Body of pancreas (tissue), 4 donors: ENCODE data around the gene TMEM101.

Experiments used
- POLR2A ChIP-seq, 3 donors: fragments of 450-650 bp; IDR thresholded peaks; one replicate each; pipeline ENCODE4 v1.6.1; 2016; ENCODE audit warnings: antibody characterized with exemption in 3 of 3, mild to moderate bottlenecking in 2 of 3
- TF ChIP-seq, protein P1 (sequence below), 7 experiments: fragments of 450-650 bp in 4 of 7; fragments of 200-600 bp in 3 of 7; sonication (generic) in 3 of 7; IDR thresholded peaks; one replicate each; pipeline ENCODE4 v1.5.1; 2016 to 2019; ENCODE audit warnings: antibody characterized with exemption in 7 of 7

DNA sequence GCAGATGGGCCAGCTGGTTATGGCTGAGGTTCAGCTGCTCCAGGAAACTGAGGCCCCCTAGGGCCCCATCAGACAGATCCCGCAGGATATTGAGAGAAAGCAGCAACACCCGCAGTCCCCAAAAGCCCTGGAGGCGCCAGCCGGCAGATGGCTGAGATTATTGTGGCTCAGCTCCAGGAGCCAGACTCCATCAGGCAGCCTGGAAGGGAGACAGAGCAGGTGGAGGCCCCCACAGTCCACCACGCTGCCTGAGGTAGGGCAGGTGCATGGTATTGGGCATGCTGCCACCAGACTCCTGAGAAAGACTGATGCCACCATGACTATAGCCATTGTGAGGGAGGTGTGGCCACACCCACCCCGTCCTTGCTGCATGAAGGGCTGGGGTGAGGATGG lies 9.5 kb upstream of the TMEM101 start:
- TF ChIP-seq, protein P1, sequence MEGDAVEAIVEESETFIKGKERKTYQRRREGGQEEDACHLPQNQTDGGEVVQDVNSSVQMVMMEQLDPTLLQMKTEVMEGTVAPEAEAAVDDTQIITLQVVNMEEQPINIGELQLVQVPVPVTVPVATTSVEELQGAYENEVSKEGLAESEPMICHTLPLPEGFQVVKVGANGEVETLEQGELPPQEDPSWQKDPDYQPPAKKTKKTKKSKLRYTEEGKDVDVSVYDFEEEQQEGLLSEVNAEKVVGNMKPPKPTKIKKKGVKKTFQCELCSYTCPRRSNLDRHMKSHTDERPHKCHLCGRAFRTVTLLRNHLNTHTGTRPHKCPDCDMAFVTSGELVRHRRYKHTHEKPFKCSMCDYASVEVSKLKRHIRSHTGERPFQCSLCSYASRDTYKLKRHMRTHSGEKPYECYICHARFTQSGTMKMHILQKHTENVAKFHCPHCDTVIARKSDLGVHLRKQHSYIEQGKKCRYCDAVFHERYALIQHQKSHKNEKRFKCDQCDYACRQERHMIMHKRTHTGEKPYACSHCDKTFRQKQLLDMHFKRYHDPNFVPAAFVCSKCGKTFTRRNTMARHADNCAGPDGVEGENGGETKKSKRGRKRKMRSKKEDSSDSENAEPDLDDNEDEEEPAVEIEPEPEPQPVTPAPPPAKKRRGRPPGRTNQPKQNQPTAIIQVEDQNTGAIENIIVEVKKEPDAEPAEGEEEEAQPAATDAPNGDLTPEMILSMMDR (IDR thresholded peaks at IDR 0.05) = no peak
- TF ChIP-seq POLR2A (IDR thresholded peaks at IDR 0.05) = no peak
